ENCODE results near the gene DPP10. TPM values are rescaled to one million over a fixed set of nuclear protein-coding genes. Genes with fewer than 3 reads are reported as not detected.

The DPP10 gene
- polyA plus RNA-seq, 3 donors = 9.0 to 15.6 (median 13.9) TPM

DNA sequence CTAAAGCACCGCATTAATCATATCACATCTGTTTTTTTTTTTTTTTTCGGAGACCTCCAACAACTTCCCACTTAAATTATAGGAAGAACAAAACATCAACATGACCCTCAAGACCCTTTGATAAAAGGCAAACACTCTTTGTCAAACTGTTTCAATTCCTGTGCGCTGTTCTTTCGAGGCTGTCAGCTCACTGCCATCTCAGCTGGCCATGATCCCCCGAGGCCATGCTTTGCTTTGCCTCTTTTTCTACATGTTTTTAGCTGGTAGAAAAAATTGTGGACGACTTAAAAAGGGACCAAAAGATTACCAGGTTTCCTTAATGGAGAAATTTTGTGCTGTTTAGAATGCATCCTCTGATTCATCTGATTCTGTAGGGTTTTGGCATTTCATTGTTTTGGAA, 138.2 kb downstream of the DPP10 start:
- DNase-seq (ENCODE audit: low read depth in 3 of 3, low spot score in 2 of 3) = no peak

DNA sequence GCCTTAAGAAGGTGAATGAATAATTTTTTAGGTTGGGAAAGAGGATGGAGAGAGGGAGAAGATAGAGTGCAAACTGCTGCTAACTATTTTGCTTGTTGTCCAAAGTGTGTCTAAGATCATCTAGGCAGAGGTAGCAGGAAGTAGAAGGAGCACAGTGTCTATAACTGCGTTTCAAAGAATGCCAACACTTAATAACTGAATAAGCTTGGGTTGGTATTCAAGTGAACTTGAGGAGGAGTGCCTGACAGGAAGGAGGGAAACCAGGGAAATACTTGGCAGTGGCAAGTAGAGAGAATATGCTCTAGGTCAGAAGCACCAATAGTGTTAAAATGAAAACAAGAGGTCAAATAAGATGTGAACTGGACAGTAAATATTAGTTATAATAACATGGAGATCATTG, 155.9 kb downstream of the DPP10 start:
- DNase-seq (ENCODE audit: low read depth in 3 of 3, low spot score in 2 of 3) = no peak

DNA sequence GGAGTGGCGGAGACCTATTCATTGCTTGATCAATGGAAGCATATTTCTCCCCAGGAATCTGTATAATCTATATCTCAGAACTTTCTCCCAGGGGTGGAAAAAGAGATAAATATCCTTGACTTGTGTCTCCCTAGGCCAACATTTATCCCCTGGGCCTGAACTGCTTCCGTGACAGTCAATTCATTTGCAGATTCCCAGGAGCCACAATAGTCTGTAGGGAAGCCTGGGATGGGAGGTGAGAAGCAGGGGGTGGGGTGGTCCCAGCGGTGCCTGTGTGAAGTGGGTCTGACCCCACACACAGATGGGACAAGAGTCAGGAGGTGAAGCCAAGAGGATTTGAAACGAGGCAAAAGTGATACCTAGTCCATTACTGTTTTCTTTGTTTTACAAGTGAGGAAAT, 166.8 kb downstream of the DPP10 start:
- DNase-seq (ENCODE audit: low read depth in 3 of 3, low spot score in 2 of 3) = no peak

DNA sequence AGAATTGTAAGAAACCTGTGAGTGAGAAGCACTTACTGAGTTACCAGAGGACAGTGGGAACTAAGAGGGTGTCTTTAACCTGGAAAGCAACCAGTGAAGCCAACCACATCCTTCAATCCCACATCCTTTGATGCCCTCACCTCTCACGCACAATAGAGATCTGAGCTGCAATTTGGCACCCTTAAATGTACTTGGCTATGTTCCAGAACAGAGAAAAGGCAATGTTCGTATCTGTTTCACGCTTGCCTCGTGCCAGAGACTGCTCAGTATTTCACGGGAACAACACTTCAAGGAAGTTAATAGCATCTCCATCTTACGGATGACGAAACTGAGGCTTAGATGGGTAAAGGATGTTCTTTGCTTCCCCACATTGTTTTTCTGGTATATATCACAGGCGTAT, 167.4 kb downstream of the DPP10 start:
- no peak for DNase-seq (ENCODE audit: low read depth in 3 of 3, low spot score in 2 of 3)

DNA sequence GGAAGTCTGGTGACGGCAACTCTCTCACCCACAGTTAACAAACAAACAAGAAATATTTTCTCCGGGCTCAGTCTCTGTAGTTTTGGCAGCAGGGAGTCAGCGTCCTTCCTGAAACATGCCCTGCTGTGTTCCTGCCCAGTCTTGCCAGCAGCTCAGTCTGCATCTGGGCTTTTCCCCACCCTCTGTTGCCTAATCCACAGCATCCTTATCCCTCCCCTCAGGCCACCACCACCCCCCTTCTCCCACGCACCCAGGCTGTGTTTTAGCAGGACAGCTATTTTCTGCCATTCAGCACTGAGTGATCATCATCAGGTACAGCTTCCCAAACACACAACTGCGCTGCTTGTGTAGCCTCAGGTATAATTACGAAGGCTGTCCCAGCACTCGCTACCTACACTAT, 168.2 kb downstream of the DPP10 start:
- no peak for DNase-seq (ENCODE audit: low read depth in 3 of 3, low spot score in 2 of 3)

DNA sequence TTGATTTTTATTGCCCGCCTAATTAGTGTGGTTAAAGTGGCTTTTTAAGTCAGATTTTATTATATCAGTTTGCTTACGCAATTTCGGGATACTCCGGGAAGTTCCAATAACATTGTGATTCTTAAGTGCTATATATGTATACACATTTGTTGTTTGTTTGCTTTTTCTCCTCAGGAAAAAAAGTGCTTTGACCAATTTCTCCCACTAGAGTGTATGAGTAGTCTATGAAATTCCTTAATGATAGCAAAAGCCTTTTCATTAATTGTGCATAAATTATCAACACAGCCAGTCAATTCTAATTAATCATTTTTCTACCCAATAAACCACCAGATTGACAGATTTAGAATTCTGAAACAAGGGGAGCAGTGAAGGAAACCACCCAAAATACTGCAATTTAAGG, 172.2 kb downstream of the DPP10 start:
- no peak for DNase-seq (ENCODE audit: low read depth in 3 of 3, low spot score in 2 of 3)

DNA sequence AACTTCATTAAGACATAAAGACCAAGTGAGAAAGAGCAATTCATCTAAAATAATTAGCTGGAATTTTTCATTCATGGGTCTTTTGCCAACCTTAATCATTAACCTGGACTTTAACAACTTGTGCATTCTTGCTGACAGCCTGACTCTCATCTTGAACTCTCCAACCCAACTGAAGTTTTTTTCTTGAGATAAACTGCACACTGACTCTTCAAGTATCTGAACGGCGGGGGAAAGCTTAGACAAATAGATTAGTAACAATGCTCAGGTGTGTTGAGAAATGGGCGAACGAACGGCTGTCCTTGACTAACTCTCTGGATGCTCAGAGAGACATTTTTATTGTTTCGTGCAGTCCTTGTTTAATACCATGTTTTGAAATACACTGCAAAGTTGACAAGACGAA, 186.0 kb downstream of the DPP10 start:
- DNase-seq (ENCODE audit: low read depth in 3 of 3, low spot score in 2 of 3) = no peak

DNA sequence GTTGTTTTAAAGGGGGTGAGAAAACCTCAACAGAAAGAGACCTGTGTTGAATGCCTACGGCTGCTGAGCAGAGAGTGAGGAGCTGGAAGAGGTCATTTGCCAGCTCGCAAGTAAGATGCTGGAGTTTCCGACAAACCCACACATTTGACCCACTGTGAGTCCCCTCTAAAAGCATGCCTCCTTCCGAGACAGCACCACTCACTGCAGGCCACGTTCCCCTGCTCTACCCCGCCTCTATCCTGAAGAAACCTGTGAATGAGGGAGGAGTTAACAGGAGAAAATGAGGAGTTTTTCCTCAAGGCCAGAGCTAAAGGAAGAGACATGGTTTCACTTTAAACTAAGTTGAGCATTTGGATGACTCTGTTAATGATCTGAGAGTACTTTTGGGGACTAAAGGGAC, 188.7 kb downstream of the DPP10 start:
- DNase-seq (ENCODE audit: low read depth in 3 of 3, low spot score in 2 of 3) = no peak

DNA sequence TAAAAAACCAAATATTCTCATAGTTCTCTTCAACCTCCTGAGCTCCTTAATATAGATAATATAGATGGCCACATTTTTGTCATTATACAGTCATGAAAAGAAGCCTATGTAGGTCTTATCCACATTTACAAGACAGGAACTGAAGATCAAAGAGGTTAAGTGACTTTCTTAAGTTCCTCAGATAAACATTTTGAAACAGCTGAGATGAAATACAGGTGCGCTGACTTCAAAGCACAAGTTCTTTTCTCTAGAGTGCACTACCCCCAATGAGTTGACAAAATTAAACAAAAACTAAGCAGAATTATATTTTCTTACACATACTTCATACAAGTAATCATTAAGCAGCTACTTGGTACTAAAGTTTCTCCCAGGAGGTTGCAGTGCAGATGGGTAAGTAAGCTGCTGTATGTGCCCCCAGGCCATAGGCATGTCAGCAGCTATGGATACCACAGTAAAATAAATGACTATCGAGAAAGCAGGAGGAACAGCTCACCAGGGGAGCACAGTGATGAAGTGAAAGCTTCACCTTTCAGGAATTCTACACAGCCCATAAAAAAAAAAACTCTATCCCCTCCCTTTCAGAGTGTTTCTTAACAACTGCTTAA, 199.8 kb downstream of the DPP10 start:
- no peak for DNase-seq (ENCODE audit: low read depth in 3 of 3, low spot score in 2 of 3)

DNA sequence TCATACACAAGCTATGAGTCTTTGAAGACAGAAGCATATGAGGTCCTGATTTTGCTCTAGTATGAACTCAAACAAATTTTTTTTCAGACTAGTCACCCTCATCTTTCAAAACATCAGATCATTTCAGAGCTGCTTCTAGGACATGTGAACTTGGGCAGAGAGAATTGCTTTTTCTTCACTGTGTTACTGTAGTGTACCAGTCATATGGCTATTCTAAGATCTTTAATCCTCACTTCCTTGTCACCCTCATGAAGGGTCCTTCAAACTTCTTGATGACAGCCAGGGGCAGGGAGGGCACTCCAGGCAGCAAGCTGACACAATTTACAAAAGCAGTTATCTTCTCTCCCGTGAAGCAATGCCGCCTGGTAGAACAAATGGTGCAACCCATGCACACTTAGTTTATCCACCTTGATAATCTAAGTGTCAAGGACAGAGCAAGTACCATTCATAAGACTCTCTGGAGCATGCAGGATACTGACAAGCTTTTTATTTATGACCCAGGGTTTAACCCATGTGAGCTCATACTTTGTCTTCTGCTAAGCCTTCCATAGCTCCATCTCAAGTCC, 200.6 kb downstream of the DPP10 start:
- no peak for DNase-seq (ENCODE audit: low read depth in 3 of 3, low spot score in 2 of 3)

DNA sequence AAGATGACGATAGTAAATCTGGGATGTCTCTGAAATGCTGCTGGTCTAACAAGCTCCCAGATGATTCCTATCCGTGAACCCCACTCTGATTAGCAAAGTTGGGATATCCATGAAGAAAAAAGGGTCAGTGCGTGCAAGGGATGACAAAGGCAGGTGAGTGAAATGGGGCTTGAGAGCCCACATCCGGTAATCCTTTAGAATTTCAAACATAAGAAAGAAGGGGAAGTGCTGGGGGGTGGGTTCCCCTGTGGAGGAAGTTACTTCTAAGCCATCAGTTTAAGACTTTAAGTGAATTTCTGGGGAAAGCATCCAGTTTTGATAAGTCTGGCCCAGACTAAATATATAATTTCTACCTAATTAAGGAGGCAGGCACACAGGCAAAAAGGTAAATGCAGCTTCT, 209.5 kb downstream of the DPP10 start:
- no peak for DNase-seq (ENCODE audit: low read depth in 3 of 3, low spot score in 2 of 3)

DNA sequence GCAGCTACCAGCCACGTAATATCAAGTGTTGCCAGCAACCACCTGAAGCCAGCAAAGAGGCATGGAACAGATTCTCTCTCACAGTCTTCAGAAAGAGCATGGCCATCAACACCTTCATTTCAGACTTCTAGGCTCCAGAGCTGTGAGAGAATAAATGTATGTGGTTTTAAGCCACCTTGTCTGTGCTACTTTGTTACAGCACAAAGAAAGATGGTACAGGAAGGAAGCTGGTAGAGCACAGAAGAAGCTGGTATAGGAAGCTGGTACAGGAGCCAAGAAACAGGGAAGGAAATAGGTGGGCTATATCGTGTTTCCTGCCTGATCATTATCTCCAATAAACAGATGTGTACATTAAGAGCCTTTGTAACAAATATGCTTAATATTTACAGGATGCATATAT, 217.4 kb downstream of the DPP10 start:
- no peak for DNase-seq (ENCODE audit: low read depth in 3 of 3, low spot score in 2 of 3)

DNA sequence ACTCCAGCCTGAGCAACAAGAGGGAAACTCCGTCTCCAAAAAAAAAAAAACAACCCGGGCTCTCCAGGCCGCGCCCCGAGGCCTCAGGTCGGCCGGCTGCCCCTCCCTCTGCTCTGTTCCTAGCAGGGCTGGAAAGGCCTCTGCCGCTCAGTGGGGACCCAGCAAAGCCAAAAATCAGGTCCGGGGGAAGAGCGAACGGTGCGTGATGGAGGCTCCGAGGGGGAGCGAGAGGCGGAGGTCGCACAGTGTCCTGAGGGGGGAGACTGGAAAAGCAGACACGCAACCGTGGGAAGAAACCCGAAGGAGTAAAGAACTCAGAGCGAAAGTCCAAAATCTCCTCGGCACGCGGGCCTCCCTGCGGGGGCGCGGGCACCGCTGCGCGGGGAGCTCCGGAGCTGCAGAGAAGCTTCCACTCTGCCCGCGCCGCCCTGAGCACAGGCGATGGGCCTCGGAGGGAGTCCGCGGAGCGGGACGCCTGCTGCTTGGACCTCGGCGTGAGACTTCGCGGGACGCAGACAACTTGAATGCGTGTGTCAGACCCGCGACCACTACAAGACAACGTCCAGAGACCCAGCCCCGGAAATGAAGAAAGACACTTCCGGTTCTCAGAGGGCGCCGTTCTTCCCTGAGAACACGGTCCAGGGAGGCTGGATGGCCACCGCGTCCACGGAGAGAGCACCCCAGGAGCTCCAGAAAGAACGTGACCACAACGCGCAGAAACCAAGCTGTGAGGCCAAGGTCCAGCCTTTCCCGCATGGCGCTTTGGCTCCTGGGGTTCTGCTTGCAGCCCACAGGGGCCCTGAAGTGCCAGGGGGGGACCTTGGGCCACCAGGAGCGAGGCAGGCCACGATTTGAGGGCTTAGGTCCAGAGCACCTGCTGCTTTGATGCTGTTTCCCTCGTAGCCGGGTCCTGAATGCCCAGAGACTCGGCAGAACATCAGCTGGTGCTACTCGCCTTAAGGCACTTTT, 219.8 kb downstream of the DPP10 start:
- peak in 2 of 3 donors; percentile 10 to 23 for DNase-seq (ENCODE audit: low read depth in 3 of 3, low spot score in 2 of 3)

DNA sequence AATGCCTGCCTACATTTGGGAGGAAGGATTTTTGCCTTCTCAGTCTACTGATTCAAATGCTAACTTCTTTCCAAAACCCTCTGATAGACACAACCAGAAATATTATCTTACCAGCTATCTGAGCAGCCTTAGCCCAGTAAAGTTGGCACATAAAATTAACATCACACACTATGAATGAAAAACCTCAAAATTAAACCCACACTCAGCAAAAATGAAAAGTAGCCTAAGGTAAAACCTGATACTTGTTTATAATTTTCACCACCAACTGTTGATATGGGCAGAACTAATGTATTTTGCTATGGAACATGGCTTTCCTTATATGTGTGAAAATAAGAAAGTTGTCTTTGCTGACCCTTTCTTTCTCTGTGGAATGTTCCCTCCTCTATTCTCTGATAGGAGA, 226.0 kb downstream of the DPP10 start:
- DNase-seq (ENCODE audit: low read depth in 3 of 3, low spot score in 2 of 3) = no peak

DNA sequence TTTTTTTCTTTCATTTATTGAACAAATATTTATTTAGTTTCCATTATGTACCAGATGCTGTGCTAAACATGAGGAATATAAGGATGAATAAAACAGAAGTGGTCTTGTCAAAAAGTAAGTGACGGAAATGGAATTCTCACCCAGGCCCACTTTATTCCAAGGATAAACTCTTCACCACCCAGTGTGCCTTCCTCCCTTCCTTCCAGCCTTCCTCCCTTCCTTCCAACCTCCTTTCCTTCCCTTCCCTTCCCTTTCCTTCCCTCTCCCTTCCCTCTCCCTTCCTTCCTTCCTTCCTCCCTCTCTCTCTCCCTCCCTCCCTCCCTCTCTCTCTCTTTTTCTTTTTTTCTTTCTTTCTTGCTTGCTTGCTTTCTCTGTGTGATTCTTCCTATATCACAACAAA, 240.8 kb downstream of the DPP10 start:
- DNase-seq (ENCODE audit: low read depth in 3 of 3, low spot score in 2 of 3) = no peak

DNA sequence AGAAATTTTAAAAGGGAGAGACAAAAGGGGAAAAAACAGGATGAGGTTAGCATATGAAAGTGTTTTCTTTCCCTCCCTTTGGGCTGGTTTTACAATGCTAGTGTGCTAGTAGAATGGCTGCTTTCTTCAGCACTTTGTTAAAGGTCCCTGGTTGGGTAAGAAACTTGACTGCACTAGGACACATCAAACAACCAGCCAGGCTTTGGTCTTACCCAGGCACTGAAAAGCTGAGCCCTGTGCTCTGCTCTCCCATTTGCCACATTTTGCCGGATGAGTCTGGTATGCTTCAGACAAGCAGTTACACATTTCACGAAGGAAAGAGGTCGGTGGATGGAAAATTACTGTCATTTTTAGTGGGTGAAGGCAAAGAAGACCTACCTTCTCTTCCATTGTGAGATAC, 242.0 kb downstream of the DPP10 start:
- no peak for DNase-seq (ENCODE audit: low read depth in 3 of 3, low spot score in 2 of 3)

DNA sequence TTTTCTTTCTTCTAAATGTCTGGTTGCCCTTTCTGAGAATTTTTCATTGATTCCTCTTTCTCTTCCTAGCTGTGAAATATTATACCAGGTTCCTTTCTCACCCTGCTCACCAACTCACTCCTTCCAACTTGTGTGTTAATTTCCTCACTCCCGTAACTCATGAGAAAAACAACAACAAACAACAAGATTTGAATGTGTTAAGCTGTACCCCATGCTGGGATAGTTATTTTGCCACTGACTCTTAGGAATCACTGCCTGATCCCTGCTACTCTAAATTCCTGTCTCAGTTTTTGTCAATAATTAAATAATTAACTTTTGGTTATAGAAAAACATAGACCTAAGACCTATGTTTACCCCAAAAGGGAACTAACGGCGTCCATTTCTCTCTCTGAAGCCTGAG, 242.7 kb downstream of the DPP10 start:
- no peak for DNase-seq (ENCODE audit: low read depth in 3 of 3, low spot score in 2 of 3)

DNA sequence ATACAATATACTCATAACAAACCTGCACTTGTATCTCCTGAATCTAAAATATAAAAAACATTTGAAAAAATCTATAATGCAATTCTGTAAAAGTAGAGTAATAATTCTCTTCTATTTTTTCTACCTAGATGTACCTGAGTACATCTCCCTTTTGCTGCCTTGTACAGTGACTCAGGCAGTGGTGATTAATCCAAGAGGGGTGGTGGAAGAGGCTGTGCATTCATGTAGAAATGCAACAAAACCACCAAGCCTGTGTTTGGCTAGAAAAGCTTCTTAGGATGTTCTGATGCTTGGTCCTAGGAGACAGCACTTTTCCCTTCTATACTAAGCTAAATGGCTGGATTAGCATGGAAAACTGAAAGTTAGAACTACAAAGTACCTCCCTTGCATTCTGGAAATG, 245.8 kb downstream of the DPP10 start:
- DNase-seq (ENCODE audit: low read depth in 3 of 3, low spot score in 2 of 3) = no peak

DNA sequence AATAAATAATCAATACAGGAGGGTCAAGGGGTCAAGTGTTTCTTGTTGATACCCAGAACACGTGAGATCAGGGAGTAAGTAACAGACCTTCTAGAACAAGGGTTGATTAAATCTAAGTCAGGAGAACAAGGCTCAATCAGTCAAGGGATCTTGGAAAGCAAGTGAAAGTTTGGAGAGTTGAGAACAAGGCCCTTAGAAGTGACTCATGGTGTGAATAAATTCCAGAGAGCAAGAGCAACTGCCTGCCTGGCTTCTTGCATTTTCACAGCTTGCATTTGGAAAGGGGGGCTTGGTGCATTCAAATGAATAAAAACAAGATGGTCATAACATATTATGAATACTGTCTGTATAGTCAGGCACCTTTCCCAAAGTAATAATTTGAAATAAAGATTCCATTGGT, 256.1 kb downstream of the DPP10 start:
- no peak for DNase-seq (ENCODE audit: low read depth in 3 of 3, low spot score in 2 of 3)

DNA sequence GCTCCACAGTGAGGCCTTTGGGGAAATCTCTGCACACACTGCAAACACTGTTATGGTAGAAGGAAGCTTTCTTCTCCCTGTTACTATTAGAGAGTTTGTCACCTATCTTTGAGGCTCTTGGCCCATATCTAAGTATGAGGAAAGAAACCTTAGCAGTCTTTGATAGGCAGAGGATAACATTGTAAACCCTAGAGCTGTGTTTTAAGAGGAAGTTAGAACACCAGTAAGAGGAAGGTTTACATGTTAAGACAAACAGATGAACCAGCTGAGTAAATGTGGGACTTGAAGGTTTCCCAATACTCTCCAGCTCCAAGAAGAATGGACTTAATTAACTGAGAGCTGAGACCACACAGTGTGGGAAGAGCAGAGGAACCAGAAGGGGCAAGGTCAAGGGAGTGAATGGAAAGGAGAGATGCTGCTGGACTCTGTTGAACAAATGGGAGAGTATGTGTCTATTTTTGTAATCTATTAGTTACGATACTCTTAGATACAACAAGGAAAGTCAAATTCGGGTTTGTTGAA, 257.0 kb downstream of the DPP10 start:
- no peak for DNase-seq (ENCODE audit: low read depth in 3 of 3, low spot score in 2 of 3)

DNA sequence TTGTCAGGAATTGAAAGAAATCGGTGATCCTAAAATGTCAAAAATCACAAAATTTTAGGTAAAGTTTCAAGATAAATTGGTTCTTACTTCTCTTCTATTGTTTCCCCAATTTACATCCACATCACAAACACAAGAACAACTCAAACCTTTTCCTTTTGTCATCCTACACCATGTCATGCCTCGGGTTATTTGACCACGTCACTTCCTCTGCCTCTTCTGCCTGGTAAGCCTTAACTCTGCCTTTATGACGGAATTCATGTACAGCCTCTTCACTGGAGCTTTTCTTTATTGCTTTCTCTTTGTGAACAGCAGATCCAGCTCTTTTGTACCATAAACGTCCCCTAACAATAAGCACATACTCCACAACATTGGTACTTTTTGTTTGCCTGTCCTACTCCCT, 258.0 kb downstream of the DPP10 start:
- DNase-seq (ENCODE audit: low read depth in 3 of 3, low spot score in 2 of 3) = no peak

Measured in right renal cortex interstitium (tissue), 3 donors.